ENCODE measurements around the gene FAM222A. TPM values are rescaled to one million over a fixed set of nuclear protein-coding genes. Genes with fewer than 3 reads are reported as not detected.
A peak's percentile ranks its signal among the peaks of the same experiment; 100 is the strongest.

FAM222A gene
- total and polyA plus RNA-seq, 7 donors, result 1.1 to 3.3 (median 2.1) TPM

GRCh38 chr12:109741286-109741969 lies 27.8 kb downstream of the FAM222A start:
- Histone ChIP-seq H3K9me3 (no peaks in the 10 kb centered on the region), H3K27me3 (no peaks in the 10 kb centered on the region), H3K4me3 (no peak overlapping the region), H3K4me1 (peaks cover 0 to 13% (median 4%) of the 10 kb centered on the region in 4 donors), H3K27ac (no peak overlapping the region), H3K36me3 (no peaks in the 10 kb centered on the region)
- peak; percentile 43 for DNase-seq
- intact Hi-C loops (cut with DNase I), result no loop called here
- TF ChIP-seq EP300 (IDR thresholded peaks at IDR 0.05) (no peak), POLR2A (IDR thresholded peaks at IDR 0.05) (no peak), POLR2AphosphoS5 (IDR thresholded peaks at IDR 0.05) (no peak), CTCF (IDR thresholded peaks at IDR 0.05) (no peak)
- WGBS, 2 donors, result 85 to 93% methylated on average over 4 of the region's 4 CpGs

- Histone ChIP-seq H3K9me3 (no peaks in the 10 kb centered on the region), H3K4me3 (no peak overlapping the region), H3K36me3 (no peaks in the 10 kb centered on the region), H3K27me3 (no peaks in the 10 kb centered on the region), H3K4me1 (peaks cover 0 to 13% (median 4%) of the 10 kb centered on the region in 4 donors), H3K27ac (no peak overlapping the region)
- WGBS, 2 donors, result 56 to 86% methylated on average over 14 of the region's 14 CpGs
- intact Hi-C loops (cut with DNase I), result no loop called here
- TF ChIP-seq POLR2AphosphoS5 (IDR thresholded peaks at IDR 0.05), result no peak
- no peak for TF ChIP-seq POLR2A (IDR thresholded peaks at IDR 0.05)
- no peak for TF ChIP-seq CTCF (IDR thresholded peaks at IDR 0.05)
- TF ChIP-seq EP300 (IDR thresholded peaks at IDR 0.05), result no peak
- peak; percentile 40 for DNase-seq
Measured at GRCh38 chr12:109741970-109742703, 28.5 kb downstream of the FAM222A start.

DNA sequence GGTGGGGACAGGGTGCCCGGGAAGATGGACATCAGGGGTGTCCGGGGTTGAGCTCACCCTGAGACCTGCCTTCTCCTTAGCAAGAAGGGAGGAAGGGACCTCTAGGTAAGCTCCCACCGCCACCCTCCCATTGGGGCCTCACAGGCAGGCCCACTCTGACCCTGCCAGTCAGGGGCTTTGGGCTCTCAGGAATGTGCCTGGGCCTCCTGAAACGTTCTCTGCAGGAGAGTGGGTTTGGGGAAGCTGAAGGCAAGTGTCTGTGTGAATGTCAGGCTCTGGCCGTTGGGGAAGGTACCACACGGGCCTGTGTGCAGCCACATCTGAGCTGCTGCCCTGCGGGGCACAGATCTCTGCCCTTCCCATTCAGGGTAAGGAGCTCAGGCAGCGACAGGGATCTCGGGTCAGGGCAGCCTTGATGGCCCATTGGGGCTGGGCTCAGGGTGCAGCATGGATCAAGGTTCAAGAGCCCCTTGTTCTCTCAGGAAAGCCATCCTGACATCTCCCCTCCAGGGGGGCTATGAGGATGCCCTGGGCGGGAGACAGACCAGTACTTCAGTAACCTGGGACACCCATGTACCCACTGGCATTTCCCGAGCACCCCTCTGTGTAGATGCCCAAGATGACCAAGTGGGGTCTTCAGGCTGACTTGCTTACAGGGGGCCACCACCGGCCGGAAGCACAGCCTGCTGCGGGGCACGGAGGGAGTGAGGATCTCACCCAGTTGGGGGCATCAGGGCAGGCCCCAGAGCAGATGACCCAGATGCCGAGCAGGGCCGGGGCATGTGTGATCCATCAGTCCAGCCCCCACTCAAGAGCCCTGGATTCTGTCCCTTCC lies 29.7 kb downstream of the FAM222A start:
- no peaks in the 10 kb centered on the region for H3K27me3 ChIP-seq
- intact Hi-C loops (cut with DNase I), result no loop called here
- no peak overlapping the region for H3K27ac ChIP-seq
- H3K4me3 ChIP-seq, result no peak overlapping the region
- no peak for TF ChIP-seq EP300 (IDR thresholded peaks at IDR 0.05)
- TF ChIP-seq POLR2AphosphoS5 (IDR thresholded peaks at IDR 0.05), result no peak
- no peak for TF ChIP-seq CTCF (IDR thresholded peaks at IDR 0.05)
- TF ChIP-seq POLR2A (IDR thresholded peaks at IDR 0.05), result no peak
- H3K9me3 ChIP-seq, result no peaks in the 10 kb centered on the region
- no peaks in the 10 kb centered on the region for H3K36me3 ChIP-seq
- H3K4me1 ChIP-seq, result peaks cover 0 to 13% (median 4%) of the 10 kb centered on the region in 4 donors
- 92 to 93% methylated on average over 17 of the region's 17 CpGs for WGBS, 2 donors
- DNase-seq, result peak; percentile 55

GRCh38 chr12:109744026-109744425 lies 30.4 kb downstream of the FAM222A start:
- WGBS, 2 donors, result 96% methylated on average over 14 of the region's 14 CpGs
- H3K9me3 ChIP-seq, result no peaks in the 10 kb centered on the region
- no peaks in the 10 kb centered on the region for H3K36me3 ChIP-seq
- no peak overlapping the region for H3K4me3 ChIP-seq
- peak; percentile 60 for DNase-seq
- H3K27ac ChIP-seq, result no peak overlapping the region
- TF ChIP-seq POLR2AphosphoS5 (IDR thresholded peaks at IDR 0.05) (no peak), CTCF (IDR thresholded peaks at IDR 0.05) (no peak), POLR2A (IDR thresholded peaks at IDR 0.05) (no peak), EP300 (IDR thresholded peaks at IDR 0.05) (no peak)
- H3K4me1 ChIP-seq, result peaks cover 0 to 13% (median 4%) of the 10 kb centered on the region in 4 donors
- H3K27me3 ChIP-seq, result no peaks in the 10 kb centered on the region
- intact Hi-C loops (cut with DNase I), result no loop called here
